ENCODE data around the gene SOD2. TPM values are rescaled to one million over a fixed set of nuclear protein-coding genes. Genes with fewer than 3 reads are reported as not detected.

SOD2 gene
- total and polyA plus RNA-seq, 9 of the 15 experiments (the other 6 are each of a cell fraction or from before 2014, with no cell fraction given) = 39.8 to 140 (median 95.8) TPM

DNA sequence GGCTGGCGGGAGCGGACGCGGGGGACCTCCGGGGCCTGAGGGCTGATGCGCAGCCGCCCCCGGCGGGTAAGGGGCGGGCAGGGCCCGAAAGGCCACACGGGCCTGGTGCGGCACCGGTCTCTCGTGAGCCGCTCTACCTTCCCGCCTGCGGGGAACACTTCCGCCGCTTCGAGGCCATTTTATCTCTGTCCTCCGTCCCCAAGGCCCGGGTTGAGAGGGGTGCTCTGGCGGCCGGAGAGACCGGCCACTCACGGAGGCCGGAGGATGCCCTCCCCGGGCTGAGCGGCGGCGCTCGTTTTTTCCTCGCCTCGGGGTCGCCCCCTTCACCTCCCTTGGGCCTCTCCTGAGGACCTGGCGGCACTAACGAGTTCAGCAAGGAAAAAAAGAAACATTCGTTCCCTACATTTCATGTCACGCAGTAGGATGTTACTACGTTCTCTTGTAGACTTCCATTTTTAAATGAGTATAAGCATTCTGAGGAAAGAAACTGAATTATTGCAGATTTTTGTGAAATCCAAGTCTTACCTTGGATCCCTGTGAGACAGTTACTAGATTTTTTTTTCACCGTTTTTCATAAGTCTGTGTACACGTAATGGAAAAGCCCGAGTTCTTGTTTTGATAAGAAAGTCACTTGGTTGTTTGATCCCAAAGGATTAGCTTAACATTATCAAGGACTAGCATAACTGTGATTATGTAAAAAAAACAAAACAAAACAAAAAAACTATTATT lies 34.8 kb upstream of the SOD2 start (continued):
- TF ChIP-seq, protein P1, sequence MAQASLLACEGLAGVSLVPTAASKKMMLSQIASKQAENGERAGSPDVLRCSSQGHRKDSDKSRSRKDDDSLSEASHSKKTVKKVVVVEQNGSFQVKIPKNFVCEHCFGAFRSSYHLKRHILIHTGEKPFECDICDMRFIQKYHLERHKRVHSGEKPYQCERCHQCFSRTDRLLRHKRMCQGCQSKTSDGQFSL (CRISPR knock-in tag; IDR thresholded peaks at IDR 0.05) = 0 out of 2 replicates have a peak, but pooled peaks have one; percentile 2
- TF ChIP-seq, protein P1 (tag; IDR thresholded peaks at IDR 0.05) = no peak
- TF ChIP-seq, protein P2, sequence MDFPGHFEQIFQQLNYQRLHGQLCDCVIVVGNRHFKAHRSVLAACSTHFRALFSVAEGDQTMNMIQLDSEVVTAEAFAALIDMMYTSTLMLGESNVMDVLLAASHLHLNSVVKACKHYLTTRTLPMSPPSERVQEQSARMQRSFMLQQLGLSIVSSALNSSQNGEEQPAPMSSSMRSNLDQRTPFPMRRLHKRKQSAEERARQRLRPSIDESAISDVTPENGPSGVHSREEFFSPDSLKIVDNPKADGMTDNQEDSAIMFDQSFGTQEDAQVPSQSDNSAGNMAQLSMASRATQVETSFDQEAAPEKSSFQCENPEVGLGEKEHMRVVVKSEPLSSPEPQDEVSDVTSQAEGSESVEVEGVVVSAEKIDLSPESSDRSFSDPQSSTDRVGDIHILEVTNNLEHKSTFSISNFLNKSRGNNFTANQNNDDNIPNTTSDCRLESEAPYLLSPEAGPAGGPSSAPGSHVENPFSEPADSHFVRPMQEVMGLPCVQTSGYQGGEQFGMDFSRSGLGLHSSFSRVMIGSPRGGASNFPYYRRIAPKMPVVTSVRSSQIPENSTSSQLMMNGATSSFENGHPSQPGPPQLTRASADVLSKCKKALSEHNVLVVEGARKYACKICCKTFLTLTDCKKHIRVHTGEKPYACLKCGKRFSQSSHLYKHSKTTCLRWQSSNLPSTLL (IDR thresholded peaks at IDR 0.05) = no peak
- no peak for TF ChIP-seq PYGO2 (tag; IDR thresholded peaks at IDR 0.05)
- no peak for TF ChIP-seq NFYB (IDR thresholded peaks at IDR 0.05; ENCODE audit: extremely low read depth, insufficient read length)
- no peak for TF ChIP-seq ZNF124 (CRISPR knock-in tag; IDR thresholded peaks at IDR 0.05)
- TF ChIP-seq, protein P3, sequence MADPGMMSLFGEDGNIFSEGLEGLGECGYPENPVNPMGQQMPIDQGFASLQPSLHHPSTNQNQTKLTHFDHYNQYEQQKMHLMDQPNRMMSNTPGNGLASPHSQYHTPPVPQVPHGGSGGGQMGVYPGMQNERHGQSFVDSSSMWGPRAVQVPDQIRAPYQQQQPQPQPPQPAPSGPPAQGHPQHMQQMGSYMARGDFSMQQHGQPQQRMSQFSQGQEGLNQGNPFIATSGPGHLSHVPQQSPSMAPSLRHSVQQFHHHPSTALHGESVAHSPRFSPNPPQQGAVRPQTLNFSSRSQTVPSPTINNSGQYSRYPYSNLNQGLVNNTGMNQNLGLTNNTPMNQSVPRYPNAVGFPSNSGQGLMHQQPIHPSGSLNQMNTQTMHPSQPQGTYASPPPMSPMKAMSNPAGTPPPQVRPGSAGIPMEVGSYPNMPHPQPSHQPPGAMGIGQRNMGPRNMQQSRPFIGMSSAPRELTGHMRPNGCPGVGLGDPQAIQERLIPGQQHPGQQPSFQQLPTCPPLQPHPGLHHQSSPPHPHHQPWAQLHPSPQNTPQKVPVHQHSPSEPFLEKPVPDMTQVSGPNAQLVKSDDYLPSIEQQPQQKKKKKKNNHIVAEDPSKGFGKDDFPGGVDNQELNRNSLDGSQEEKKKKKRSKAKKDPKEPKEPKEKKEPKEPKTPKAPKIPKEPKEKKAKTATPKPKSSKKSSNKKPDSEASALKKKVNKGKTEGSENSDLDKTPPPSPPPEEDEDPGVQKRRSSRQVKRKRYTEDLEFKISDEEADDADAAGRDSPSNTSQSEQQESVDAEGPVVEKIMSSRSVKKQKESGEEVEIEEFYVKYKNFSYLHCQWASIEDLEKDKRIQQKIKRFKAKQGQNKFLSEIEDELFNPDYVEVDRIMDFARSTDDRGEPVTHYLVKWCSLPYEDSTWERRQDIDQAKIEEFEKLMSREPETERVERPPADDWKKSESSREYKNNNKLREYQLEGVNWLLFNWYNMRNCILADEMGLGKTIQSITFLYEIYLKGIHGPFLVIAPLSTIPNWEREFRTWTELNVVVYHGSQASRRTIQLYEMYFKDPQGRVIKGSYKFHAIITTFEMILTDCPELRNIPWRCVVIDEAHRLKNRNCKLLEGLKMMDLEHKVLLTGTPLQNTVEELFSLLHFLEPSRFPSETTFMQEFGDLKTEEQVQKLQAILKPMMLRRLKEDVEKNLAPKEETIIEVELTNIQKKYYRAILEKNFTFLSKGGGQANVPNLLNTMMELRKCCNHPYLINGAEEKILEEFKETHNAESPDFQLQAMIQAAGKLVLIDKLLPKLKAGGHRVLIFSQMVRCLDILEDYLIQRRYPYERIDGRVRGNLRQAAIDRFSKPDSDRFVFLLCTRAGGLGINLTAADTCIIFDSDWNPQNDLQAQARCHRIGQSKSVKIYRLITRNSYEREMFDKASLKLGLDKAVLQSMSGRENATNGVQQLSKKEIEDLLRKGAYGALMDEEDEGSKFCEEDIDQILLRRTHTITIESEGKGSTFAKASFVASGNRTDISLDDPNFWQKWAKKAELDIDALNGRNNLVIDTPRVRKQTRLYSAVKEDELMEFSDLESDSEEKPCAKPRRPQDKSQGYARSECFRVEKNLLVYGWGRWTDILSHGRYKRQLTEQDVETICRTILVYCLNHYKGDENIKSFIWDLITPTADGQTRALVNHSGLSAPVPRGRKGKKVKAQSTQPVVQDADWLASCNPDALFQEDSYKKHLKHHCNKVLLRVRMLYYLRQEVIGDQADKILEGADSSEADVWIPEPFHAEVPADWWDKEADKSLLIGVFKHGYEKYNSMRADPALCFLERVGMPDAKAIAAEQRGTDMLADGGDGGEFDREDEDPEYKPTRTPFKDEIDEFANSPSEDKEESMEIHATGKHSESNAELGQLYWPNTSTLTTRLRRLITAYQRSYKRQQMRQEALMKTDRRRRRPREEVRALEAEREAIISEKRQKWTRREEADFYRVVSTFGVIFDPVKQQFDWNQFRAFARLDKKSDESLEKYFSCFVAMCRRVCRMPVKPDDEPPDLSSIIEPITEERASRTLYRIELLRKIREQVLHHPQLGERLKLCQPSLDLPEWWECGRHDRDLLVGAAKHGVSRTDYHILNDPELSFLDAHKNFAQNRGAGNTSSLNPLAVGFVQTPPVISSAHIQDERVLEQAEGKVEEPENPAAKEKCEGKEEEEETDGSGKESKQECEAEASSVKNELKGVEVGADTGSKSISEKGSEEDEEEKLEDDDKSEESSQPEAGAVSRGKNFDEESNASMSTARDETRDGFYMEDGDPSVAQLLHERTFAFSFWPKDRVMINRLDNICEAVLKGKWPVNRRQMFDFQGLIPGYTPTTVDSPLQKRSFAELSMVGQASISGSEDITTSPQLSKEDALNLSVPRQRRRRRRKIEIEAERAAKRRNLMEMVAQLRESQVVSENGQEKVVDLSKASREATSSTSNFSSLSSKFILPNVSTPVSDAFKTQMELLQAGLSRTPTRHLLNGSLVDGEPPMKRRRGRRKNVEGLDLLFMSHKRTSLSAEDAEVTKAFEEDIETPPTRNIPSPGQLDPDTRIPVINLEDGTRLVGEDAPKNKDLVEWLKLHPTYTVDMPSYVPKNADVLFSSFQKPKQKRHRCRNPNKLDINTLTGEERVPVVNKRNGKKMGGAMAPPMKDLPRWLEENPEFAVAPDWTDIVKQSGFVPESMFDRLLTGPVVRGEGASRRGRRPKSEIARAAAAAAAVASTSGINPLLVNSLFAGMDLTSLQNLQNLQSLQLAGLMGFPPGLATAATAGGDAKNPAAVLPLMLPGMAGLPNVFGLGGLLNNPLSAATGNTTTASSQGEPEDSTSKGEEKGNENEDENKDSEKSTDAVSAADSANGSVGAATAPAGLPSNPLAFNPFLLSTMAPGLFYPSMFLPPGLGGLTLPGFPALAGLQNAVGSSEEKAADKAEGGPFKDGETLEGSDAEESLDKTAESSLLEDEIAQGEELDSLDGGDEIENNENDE (IDR thresholded peaks at IDR 0.05; ENCODE audit: low read depth, low read length) = peak; percentile 8
- no peak for TF ChIP-seq ZNF174 (CRISPR knock-in tag; IDR thresholded peaks at IDR 0.05)
- TF ChIP-seq NFIX (CRISPR knock-in tag; IDR thresholded peaks at IDR 0.05; ENCODE audit: low read depth) = no peak
- TF ChIP-seq, protein P4, sequence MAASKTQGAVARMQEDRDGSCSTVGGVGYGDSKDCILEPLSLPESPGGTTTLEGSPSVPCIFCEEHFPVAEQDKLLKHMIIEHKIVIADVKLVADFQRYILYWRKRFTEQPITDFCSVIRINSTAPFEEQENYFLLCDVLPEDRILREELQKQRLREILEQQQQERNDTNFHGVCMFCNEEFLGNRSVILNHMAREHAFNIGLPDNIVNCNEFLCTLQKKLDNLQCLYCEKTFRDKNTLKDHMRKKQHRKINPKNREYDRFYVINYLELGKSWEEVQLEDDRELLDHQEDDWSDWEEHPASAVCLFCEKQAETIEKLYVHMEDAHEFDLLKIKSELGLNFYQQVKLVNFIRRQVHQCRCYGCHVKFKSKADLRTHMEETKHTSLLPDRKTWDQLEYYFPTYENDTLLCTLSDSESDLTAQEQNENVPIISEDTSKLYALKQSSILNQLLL (CRISPR knock-in tag; IDR thresholded peaks at IDR 0.05; ENCODE audit: borderline replicate concordance) = no peak
- no peak for TF ChIP-seq ZSCAN29 (IDR thresholded peaks at IDR 0.05)
- TF ChIP-seq ARNT (IDR thresholded peaks at IDR 0.05) = no peak
